DND-41 (cell line): ENCODE data around the gene ZNF829.

Experiments used
- EZH2 ChIP-seq: IDR thresholded peaks from 3 replicates; pipeline ENCODE4 v1.6.1; 2012; ENCODE audit warnings: borderline replicate concordance, low read depth, mild to moderate bottlenecking, moderate library complexity, low read length, inconsistent platforms; ENCODE audit not compliant: severe bottlenecking
- TF ChIP-seq, protein P1 (sequence below): IDR thresholded peaks from 2 replicates; pipeline ENCODE4 v1.5.1; 2012; ENCODE audit warnings: borderline replicate concordance, low read length, moderate library complexity, mild to moderate bottlenecking; ENCODE audit not compliant: poor library complexity, severe bottlenecking; ENCODE audit errors: extremely low read depth

DNA sequence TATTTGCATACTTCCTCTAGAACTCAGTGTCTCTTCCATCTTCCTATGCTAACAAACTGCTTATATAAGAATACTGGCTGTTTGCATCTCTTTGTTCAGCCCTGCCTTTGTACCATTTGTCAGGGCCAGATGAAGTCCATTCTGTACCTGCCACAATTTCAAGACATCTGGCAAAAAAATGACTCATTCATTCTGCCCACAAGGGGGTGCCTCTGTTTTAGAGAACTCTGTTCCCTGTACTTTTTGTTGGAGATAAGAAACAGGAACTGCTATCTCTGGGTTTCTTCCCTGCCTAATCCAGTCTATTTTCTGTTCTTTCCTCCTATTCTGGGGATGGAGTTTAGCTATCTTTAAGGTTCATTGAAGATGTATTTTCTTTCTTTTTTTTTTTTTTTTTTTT is 23.1 kb upstream of the ZNF829 start:
- TF ChIP-seq, protein P1, sequence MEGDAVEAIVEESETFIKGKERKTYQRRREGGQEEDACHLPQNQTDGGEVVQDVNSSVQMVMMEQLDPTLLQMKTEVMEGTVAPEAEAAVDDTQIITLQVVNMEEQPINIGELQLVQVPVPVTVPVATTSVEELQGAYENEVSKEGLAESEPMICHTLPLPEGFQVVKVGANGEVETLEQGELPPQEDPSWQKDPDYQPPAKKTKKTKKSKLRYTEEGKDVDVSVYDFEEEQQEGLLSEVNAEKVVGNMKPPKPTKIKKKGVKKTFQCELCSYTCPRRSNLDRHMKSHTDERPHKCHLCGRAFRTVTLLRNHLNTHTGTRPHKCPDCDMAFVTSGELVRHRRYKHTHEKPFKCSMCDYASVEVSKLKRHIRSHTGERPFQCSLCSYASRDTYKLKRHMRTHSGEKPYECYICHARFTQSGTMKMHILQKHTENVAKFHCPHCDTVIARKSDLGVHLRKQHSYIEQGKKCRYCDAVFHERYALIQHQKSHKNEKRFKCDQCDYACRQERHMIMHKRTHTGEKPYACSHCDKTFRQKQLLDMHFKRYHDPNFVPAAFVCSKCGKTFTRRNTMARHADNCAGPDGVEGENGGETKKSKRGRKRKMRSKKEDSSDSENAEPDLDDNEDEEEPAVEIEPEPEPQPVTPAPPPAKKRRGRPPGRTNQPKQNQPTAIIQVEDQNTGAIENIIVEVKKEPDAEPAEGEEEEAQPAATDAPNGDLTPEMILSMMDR = peak; percentile 44
- TF ChIP-seq EZH2 = no peak
